Breast epithelium (tissue), 3 donors: ENCODE data around the gene APOL6.

ENCODE experiments used
- POLR2A ChIP-seq: fragments of 450-650 bp; IDR thresholded peaks from one replicate; pipeline ENCODE4 v1.6.1; 2016; ENCODE audit warnings: antibody characterized with exemption, mild to moderate bottlenecking, moderate library complexity
- TF ChIP-seq, protein P1 (sequence below), 3 donors: fragments of 450-650 bp; IDR thresholded peaks; one replicate each; pipeline ENCODE4 v1.5.1; 2016 to 2017; ENCODE audit warnings: antibody characterized with exemption in 3 of 3, mild to moderate bottlenecking in 3 of 3, moderate library complexity in 3 of 3

DNA sequence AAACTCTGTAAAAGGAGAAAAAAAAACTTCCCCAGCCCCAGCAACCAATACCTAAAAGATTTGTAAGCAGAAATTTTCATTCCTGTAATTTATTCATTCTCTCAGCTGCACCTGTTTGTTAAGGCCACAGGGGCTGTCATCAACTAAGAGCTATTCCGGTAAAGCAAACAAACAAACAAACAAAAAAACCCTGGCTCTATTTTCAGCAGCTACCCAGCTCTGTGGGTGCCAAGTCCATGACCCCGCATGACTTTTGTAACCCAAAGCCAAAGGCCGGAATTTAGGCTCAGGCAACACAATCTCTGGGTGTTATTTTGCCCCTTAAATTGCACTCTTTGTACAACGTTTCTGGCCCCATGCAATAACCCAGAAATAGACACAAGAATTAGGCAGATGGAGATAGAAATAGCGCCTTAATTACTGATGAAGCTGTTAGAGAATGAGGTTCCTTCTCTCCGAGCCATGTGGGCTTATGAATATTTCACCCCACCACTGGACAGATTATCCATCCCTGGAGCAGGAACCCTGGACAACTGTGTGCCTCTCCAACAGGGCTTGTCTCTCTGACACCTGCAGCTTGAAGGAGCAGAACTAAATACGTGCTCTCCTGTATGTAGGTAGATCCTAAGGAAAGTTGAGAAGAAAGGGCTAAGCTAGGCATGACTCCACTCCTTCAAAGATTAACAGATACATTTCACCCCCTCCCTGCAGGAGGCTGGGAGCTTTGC, 29.4 kb downstream of the APOL6 start:
- no peak for TF ChIP-seq POLR2A
- TF ChIP-seq, protein P1, sequence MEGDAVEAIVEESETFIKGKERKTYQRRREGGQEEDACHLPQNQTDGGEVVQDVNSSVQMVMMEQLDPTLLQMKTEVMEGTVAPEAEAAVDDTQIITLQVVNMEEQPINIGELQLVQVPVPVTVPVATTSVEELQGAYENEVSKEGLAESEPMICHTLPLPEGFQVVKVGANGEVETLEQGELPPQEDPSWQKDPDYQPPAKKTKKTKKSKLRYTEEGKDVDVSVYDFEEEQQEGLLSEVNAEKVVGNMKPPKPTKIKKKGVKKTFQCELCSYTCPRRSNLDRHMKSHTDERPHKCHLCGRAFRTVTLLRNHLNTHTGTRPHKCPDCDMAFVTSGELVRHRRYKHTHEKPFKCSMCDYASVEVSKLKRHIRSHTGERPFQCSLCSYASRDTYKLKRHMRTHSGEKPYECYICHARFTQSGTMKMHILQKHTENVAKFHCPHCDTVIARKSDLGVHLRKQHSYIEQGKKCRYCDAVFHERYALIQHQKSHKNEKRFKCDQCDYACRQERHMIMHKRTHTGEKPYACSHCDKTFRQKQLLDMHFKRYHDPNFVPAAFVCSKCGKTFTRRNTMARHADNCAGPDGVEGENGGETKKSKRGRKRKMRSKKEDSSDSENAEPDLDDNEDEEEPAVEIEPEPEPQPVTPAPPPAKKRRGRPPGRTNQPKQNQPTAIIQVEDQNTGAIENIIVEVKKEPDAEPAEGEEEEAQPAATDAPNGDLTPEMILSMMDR (IDR thresholded peaks at IDR 0.05): no peak
